Activated CD4-positive, alpha-beta T cell treated with anti-CD3 and anti-CD28 coated beads, Interleukin-2, amount 10 ng/mL, durations not matched to agents 24 days and 14 days (primary cell): Measurements from ENCODE around the gene GNG10. TPM values are rescaled to one million over a fixed set of nuclear protein-coding genes. Genes with fewer than 3 reads are reported as not detected.

Experiments used
- DNase-seq: peaks from one replicate; pipeline ENCODE4 v3.0.0; 2022
- H3K27ac Mint-ChIP-seq: one replicate; pipeline ENCODE4 v1.8.0; 2022; ENCODE audit warnings: mild to moderate bottlenecking, mixed read lengths
- H3K27me3 Mint-ChIP-seq: one replicate; pipeline ENCODE4 v1.8.0; 2022; ENCODE audit warnings: mixed read lengths
- H3K36me3 Mint-ChIP-seq: one replicate; pipeline ENCODE4 v1.8.0; 2022; ENCODE audit warnings: low read depth, mild to moderate bottlenecking, mixed read lengths
- H3K4me1 Mint-ChIP-seq: one replicate; pipeline ENCODE4 v1.8.0; 2021; ENCODE audit warnings: mixed read lengths
- H3K4me3 Mint-ChIP-seq: one replicate; pipeline ENCODE4 v1.8.0; 2022; ENCODE audit warnings: mild to moderate bottlenecking, moderate library complexity, mixed read lengths
- H3K9me3 Mint-ChIP-seq: one replicate; pipeline ENCODE4 v1.8.0; 2021; ENCODE audit warnings: mixed read lengths
- intact Hi-C: fragments of 100-400 bp; cut with micrococcal nuclease; formaldehyde crosslinking; loops from one replicate; pipeline ENCODE4 v1.15.1; 2023
- total RNA-seq: library from RNA; stranded (reverse); gene quantifications from 2 replicates; pipeline ENCODE4 v1.2.3, GENCODE V29; 2022

The GNG10 gene
- total RNA-seq, 1 donor from 2014 or later: 31.7 TPM

DNA sequence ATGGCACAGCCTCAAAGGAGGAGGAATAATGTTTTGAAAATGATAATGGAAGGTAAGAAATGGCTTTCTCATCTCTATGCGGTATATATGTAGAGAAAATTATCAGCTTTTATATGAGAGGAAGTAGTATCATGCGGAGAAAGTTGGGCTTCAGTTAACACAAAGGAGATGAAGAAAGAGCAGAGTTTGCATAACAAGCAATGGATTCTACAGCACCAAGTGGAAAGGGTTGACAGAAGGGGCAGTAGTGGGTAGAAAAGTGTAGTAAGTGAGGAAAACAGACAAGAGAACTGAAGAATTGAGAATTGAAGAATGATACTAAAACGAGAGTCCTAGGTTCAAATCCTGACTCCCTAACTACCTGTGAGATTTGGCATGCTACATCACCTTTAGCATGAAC is 51.0 kb downstream of the GNG10 start:
- no peaks in the 10 kb centered on the region for H3K9me3 Mint-ChIP-seq
- H3K4me3 Mint-ChIP-seq: no peak overlapping the region
- H3K27me3 Mint-ChIP-seq: no peaks in the 10 kb centered on the region
- intact Hi-C loops: no loop called here
- DNase-seq: no peak
- H3K36me3 Mint-ChIP-seq: no peaks in the 10 kb centered on the region
- no peak overlapping the region for H3K27ac Mint-ChIP-seq
- H3K4me1 Mint-ChIP-seq: no peaks in the 10 kb centered on the region

DNA sequence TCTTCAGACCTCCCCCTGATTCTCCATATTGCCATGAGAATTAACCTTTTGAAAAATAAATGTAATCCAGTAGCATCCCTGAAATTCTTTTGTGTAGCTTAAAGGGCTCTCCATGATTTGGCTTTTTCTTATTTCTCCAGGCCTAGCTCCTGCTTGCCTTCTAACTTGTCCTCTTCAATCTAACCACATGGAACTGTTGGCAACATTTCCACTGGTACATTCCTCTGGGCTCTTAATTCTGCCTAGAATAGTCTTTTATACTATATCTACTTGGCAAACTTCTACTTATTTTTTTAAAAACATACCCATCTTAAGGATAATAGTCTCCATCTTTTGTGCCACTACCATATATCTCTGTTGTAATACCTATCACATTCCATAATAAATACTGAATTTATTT is 54.1 kb downstream of the GNG10 start:
- H3K27me3 Mint-ChIP-seq: no peaks in the 10 kb centered on the region
- intact Hi-C loops: no loop called here
- H3K36me3 Mint-ChIP-seq: no peaks in the 10 kb centered on the region
- H3K27ac Mint-ChIP-seq: no peak overlapping the region
- H3K4me1 Mint-ChIP-seq: no peaks in the 10 kb centered on the region
- DNase-seq: no peak
- no peak overlapping the region for H3K4me3 Mint-ChIP-seq
- H3K9me3 Mint-ChIP-seq: no peaks in the 10 kb centered on the region

DNA sequence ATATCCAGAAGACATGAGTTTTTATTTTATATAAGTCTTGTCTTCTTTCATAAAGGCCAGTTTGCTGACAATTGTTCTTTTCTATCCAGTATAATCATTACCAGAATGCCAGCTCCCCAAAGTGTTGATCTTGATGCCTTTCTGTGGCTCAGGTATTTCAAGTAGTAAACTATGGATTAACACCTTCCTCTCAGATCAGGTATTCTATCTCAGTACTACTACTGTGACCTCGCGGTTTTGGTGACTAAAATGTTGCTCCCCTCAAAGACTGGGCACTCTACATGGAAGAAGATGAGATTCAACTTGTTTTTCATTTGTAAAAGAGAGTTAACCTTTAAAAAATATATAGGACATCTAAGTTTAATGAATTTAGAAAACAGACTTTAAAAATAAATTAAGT is 58.1 kb downstream of the GNG10 start:
- DNase-seq: no peak
- H3K36me3 Mint-ChIP-seq: no peaks in the 10 kb centered on the region

More for the DNA sequence above, 58.1 kb downstream of the GNG10 start:
- Mint-ChIP-seq H3K4me3 (no peak overlapping the region), H3K27ac (no peak overlapping the region), H3K27me3 (no peaks in the 10 kb centered on the region), H3K4me1 (peaks cover 3% of the 10 kb centered on the region), H3K9me3 (no peaks in the 10 kb centered on the region)
- intact Hi-C loops: no loop called here

Other genes starting within 250 kb of the GNG10 start
- 102 and 117 TPM in 2 replicates for gene ECPAS, start 177.2 kb upstream of the GNG10 start, total RNA-seq
- gene ZNF483, start 136.4 kb upstream of the GNG10 start, total RNA-seq: 1.8 and 2.2 TPM in 2 replicates
- 1.7 and 2.0 TPM in 2 replicates for gene PTGR1, start 62.0 kb upstream of the GNG10 start, total RNA-seq
- gene DNAJC25, start 30.3 kb upstream of the GNG10 start, total RNA-seq: 7.1 and 7.5 TPM in 2 replicates
- not detected in 2 replicates for gene SHOC1, start 133.3 kb downstream of the GNG10 start, total RNA-seq
- gene UGCG, start 235.2 kb downstream of the GNG10 start, total RNA-seq: 19.9 and 22.4 TPM in 2 replicates